AG09309 (cell line): ENCODE measurements around the gene ANLN.

Source experiments
- DNase-seq: peaks from one replicate; pipeline ENCODE4 v3.0.0-alpha.2; 2010; ENCODE audit warnings: low read depth
- H3K4me3 ChIP-seq: 2 replicates; pipeline ENCODE4 v1.5.1; 2011; ENCODE audit warnings: mild to moderate bottlenecking, low read depth, low read length, moderate library complexity; ENCODE audit not compliant: control insufficient read depth
- TF ChIP-seq, protein P1 (sequence below): IDR thresholded peaks from 2 replicates; pipeline ENCODE4 v1.5.1; 2011; ENCODE audit warnings: mild to moderate bottlenecking, low read depth, low read length, inconsistent platforms; ENCODE audit not compliant: insufficient read depth, control insufficient read depth; ENCODE audit errors: missing control alignments

Gene ANLN

DNA sequence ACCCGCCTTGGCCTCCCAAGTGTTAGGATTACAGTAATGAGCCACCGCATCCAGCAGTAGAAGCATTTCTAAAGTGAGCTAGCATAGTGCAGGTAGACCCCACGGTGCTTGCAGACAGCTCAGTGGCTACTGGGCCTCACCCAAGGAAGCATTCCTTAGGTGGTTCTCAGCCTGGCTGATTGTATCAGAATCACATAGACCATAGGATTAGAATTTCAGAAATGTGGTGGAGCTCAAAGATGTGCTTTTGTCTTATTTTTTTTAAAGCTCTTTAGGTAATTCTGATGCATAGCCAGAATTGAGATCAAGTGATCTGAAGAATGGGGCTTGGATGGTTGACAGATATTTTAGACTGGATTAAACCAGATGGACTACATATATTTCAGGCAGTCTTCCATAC, 10.9 kb downstream of the ANLN start:
- DNase-seq, result no peak
- no peak overlapping the region for H3K4me3 ChIP-seq
- TF ChIP-seq, protein P1, sequence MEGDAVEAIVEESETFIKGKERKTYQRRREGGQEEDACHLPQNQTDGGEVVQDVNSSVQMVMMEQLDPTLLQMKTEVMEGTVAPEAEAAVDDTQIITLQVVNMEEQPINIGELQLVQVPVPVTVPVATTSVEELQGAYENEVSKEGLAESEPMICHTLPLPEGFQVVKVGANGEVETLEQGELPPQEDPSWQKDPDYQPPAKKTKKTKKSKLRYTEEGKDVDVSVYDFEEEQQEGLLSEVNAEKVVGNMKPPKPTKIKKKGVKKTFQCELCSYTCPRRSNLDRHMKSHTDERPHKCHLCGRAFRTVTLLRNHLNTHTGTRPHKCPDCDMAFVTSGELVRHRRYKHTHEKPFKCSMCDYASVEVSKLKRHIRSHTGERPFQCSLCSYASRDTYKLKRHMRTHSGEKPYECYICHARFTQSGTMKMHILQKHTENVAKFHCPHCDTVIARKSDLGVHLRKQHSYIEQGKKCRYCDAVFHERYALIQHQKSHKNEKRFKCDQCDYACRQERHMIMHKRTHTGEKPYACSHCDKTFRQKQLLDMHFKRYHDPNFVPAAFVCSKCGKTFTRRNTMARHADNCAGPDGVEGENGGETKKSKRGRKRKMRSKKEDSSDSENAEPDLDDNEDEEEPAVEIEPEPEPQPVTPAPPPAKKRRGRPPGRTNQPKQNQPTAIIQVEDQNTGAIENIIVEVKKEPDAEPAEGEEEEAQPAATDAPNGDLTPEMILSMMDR, result no peak

DNA sequence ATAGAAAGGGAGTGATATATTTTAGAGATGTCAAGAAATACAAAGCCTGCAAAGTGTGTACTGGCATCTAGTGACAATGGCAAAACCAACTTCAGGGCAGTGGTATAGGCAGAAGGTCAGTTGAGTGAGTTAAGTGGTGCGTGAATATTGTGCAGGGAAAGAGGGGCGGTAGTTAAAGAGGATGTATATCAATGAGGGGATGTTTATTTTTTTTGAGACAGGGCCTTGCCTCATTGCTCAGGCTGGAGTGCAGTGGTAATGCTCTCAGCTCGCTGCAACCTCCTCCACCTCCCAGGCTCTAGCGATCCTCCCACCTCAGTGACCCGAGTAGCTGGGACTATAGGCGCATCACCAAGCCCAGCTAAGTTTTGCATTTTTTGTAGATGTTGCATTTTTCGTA, 13.8 kb downstream of the ANLN start:
- TF ChIP-seq, protein P1, result no peak
- DNase-seq, result no peak
- no peak overlapping the region for H3K4me3 ChIP-seq

DNA sequence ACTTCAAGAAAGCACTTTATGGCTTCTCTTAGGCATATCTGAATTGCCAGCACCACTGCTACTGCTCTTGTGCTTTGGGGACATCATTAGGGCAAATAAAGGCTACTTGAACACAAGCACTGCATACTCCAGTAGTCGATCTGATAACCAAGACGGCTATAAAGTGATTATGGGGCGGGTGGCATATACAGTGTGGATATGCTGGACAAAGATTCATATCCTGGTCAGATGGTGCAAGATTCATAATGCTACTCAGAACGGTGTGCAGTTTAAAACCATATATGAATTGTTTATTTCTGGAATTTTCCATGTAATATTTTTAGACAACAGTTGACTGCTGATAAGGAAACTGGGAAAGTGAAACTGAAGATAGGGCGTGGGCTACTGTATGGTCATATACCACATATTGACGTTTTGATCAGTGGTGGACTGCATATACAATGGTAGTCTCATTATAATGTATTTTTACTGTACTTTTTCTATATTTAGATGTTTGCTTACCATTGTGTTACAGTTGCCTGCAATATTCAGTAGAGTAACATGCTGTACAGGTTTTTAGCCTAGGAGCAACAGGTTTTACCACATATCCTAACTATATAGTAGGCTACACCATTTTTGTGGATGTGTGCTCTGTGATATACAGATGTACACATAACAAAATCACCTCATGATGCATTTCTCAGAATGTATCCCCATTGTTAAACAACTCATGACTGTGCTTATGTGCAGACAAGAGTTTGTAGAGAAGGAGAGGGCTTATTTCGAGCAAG, 15.2 kb downstream of the ANLN start:
- DNase-seq, result no peak
- TF ChIP-seq, protein P1, result no peak
- H3K4me3 ChIP-seq, result no peak overlapping the region

DNA sequence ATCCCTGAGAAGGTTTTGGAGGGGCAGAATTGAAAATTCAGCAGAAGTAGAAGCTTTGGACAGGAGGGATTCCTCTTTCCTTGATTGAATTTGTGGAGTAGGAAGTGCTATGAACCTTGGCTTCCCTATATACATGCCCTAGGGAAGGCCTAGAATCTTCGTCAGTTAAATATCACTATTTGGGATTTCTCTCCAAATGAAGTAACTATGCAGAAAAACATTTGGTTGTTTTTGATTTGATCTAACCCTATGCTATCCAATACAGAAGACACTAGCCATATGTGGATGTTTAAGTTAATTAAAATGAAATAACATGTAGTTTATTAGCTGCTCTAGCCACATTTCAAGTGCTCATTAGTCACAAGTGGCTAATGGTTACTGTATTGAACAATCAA, 15.7 kb downstream of the ANLN start:
- TF ChIP-seq, protein P1, result no peak
- DNase-seq, result no peak
- H3K4me3 ChIP-seq, result no peak overlapping the region

DNA sequence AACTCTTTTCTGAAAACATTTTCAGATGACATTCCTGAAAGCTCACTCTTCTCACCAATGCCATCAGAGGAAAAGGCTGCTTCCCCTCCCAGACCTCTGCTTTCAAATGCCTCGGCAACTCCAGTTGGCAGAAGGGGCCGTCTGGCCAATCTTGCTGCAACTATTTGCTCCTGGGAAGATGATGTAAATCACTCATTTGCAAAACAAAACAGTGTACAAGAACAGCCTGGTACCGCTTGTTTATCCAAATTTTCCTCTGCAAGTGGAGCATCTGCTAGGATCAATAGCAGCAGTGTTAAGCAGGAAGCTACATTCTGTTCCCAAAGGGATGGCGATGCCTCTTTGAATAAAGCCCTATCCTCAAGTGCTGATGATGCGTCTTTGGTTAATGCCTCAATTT, 16.5 kb downstream of the ANLN start:
- TF ChIP-seq, protein P1, result no peak
- no peak for DNase-seq
- H3K4me3 ChIP-seq, result no peak overlapping the region

DNA sequence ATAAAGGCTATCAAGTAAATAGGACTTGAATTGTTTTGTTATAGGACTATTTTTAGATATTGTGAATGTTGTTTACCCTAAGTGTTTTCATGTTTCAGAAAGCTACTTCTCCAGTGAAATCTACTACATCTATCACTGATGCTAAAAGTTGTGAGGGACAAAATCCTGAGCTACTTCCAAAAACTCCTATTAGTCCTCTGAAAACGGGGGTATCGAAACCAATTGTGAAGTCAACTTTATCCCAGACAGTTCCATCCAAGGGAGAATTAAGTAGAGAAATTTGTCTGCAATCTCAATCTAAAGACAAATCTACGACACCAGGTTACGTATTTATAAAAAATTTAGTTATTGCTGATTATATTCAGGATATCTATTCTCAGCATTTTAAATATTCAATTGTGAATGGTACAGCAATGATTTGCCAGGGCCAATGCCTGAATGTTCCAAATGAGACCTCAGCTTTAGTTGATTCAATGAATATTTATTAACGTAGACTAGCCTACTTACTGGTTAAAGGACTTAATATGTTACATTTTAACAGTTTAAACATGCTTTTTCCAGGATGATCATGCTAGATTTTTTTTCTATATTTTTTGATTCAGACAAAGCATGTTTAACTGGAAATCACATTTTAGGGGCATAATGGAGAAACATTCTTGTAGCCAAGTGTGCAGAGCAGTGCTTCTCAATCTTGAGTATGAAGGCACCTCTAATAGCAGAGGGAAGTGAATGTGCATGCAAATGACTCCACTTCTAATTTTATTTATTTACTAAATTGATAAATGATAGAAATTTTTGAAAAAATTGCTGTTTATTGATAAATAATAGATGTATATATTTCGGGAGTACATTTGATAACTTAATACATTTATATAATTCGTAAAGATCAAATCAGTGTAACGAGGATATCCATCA, 18.2 kb downstream of the ANLN start:
- H3K4me3 ChIP-seq, result no peak overlapping the region
- no peak for DNase-seq
- TF ChIP-seq, protein P1, result no peak
